Left forelimb (tissue), 1 donor: Measurements from ENCODE around the gene CAV3.

Experiments
- DNase-seq: peaks from one replicate; pipeline ENCODE4 v3.0.0-alpha.2; 2018; ENCODE audit warnings: low spot score

CAV3 gene

GRCh38 chr3:8736436-8736835 is 2.8 kb downstream of the CAV3 start:
- DNase-seq: no peak

- DNase-seq: no peak
Measured at GRCh38 chr3:8737301-8737700, 3.7 kb downstream of the CAV3 start.

DNA sequence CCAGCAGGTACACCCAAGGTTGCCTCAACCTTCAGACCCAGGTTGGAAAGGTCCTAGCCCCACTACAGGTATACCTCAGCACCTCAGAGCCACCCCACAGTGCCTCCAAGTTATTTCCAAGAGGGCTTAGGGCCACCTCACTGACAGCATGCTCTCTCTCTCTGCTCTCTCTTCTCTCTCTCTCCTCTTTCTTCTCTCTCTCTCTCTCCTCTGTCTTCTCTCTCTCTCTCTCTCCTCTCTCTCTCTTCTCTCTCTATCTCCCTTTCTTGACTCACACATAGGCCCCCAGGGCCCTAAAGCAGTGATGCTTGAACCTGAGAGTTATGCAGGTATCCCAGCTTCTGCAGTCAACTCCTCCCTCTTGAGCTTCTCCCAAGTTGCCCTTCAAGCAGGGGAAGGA is 4.2 kb downstream of the CAV3 start:
- no peak for DNase-seq

DNA sequence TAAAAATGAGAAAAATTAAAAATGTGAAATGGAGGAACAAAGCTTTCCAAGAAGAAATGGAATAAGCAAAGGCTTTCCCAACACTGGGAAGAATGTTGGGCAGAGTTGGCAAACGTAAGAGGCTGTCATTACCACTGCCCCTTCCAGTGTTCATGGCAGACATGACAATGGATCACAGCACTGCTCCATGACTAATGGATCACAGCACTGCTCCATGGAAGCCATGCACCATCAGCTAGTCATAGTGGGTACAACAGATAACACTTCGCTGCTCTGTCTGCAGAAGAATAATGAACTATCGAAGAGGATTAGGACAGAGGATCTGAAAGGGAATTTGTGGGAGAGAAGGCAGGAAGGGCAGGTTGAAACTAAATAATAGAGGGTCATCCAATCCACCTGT is 5.0 kb downstream of the CAV3 start:
- DNase-seq: no peak

GRCh38 chr3:8739757-8740504 is 6.3 kb downstream of the CAV3 start:
- no peak for DNase-seq

DNA sequence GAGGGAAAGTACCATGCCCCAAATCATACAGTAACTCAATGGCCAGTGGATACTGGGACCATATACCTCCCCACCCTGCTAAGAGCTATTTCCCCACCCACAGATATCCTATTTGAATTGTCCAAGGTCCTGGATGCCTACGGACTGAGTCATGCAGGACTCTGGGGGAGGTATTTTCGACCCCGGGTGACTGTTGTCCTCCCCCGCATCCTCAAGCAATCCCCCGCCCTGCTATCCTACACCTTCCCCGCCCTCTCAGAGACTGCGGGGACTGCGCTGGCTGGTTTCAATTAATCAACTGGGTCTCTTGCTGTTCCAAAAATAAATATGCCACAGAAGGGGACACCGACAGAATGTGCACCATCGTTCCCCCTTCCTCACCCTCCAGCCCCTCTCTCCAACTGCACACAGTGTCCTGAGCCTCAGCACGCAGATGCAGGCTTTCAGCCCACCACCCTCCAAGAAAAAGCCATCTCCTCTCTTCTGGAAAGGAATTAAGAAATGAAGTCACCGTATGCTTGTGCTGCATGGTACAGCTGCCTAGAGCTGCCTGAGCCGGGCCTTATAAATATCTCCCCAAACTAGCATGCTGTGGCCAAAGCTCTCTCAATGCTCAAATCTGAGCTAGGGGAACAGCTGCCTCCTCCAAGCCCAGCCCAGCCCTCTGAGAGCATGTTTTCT is 8.1 kb downstream of the CAV3 start:
- DNase-seq: no peak

DNA sequence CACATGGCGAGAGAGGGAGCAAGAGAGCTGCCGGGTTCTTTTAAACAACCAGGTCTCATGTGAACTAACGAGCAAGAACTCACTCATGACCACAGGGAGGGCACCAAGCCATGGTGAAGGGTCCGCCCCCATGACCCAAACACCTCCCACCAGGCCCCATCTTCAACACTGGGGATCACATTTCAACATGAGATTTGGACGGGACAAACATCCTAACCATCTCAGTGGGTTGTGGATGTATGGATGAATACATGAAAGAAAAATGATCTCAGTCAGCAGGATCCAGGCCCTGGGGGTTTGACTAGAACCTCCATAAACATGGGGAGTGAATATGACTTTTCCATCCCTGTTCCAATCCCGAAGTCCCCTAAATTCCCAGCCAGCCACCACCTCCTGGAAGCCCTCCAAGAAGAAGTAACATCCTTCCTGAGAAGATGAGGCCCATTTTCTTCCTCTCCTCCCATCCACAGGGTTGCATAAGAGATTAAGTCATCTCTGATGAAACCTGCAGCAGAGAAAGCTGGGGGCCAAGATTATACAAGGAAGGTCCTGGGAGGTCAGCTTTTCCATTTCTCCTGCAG is 9.5 kb downstream of the CAV3 start:
- DNase-seq: no peak

DNA sequence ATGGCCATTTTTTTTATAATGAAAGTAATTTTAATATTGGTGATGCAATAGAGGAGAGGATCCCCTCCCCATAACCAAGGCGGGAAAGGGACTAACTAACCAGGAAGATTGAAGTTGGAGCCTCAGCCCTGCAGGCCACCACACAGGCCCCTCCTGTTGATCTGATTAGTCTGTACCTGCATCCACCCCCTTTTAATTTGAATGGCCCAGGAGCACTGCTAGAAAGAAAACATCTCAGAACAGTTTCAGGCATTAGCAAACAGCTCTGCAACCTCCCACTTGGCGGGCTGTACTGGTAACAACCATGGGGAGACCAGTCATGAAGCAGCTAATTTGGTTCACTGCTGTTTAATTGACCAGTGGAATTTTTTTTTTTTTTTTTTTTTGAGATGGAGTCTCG is 10.3 kb downstream of the CAV3 start:
- no peak for DNase-seq

GRCh38 chr3:8745619-8746370 is 12.2 kb downstream of the CAV3 start:
- DNase-seq: no peak

DNA sequence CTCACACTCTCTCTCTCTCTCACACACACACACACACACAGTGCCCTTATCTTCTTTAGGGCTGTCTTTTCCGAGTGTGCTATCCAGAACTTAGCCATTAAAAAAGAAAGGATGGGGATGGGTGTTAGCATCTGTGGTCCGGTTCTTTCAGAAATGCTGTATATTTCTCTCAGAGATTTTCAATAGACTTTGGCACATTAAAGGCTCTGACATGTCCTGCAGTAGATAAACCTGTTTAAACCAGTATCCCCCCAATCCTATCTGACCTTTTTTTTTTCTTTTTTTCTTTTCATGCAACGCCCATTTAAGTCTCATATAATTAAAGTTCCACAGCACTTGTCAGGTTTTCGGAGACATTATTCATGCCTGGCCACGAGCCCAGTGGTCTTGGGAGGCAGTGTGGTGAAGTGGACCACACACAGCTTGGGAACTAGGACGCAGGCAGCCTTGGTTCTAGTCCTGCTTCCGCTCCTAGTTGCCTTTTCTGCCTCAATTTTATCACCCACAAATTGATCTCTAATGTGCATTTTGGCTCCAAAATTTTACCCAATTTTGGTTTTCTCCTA is 13.3 kb downstream of the CAV3 start:
- no peak for DNase-seq

- no peak for DNase-seq
Measured at GRCh38 chr3:8749316-8749715, 15.7 kb downstream of the CAV3 start.

- DNase-seq: no peak
Measured at GRCh38 chr3:8752832-8753231, 19.2 kb downstream of the CAV3 start.

GRCh38 chr3:8755097-8755496 is 21.5 kb downstream of the CAV3 start:
- DNase-seq: no peak

GRCh38 chr3:8755564-8756237 is 22.1 kb downstream of the CAV3 start:
- DNase-seq: no peak

- DNase-seq: no peak
Measured at GRCh38 chr3:8756671-8757070, 23.1 kb downstream of the CAV3 start.

- DNase-seq: no peak
Measured at GRCh38 chr3:8757551-8758518, 24.2 kb downstream of the CAV3 start.

GRCh38 chr3:8759038-8759707 is 25.6 kb downstream of the CAV3 start:
- no peak for DNase-seq

DNA sequence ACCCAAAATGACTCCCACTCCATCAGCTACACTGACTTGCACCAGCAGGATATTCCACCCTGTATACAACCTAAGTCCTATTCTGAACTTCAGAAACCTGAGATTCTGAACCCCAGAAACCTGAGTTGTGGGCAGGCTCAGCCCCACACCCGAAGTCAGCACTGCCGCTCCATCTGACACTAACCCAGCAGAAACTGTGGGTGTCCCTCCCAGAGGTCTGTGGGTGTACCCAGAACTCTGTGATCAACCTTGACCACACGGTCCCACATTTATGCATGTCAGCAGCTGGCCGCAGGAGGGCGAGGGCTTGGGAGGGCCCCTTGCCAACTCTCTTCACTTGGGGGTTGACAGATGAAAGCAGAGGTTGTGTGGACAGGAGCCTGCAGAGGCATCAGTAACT is 26.5 kb downstream of the CAV3 start:
- no peak for DNase-seq

- no peak for DNase-seq
Measured at GRCh38 chr3:8760506-8760905, 26.9 kb downstream of the CAV3 start.

DNA sequence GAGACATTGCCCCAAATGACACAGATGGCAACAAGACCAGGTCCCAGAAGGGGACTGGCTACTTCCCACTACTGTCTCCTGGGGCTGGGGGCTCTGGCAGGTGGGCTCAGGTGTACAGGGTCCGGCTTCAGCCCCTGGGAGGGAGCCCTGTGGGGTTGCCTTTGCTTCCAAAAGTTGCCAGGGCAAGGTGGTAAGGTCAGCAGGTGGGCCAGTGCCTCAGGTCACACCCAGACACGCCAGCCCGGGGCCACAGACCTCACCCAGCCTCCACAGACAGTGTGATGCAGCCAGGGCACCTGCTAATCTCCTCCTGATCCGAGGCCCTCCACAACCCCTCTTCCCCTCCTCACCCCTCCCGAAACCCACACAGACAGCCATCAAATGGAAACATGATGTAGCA is 28.3 kb downstream of the CAV3 start:
- no peak for DNase-seq
